Measurements from ENCODE around the gene TLDC2.
"Not testable (repeated sequence)": the region's sequence is repeated elsewhere in the genome, so short reads cannot be mapped to it uniquely, and the experiment has no call there.

The TLDC2 gene

GRCh38 chr20:36916199-36916598 is 40.3 kb downstream of the TLDC2 start:
- DNase-seq: no peak

- no peak for DNase-seq
Observed at GRCh38 chr20:36917240-36917639, 41.3 kb downstream of the TLDC2 start.

GRCh38 chr20:36917943-36918342 is 42.0 kb downstream of the TLDC2 start:
- DNase-seq: no peak

- DNase-seq: peak in 3 of 6 experiments; percentile 37 to 69 (median 67)
Observed at GRCh38 chr20:36919715-36920333, 43.9 kb downstream of the TLDC2 start.

- no peak for DNase-seq
Observed at GRCh38 chr20:36920334-36920730, 44.4 kb downstream of the TLDC2 start.

GRCh38 chr20:36924167-36925045 is 48.5 kb downstream of the TLDC2 start:
- no peak for DNase-seq

GRCh38 chr20:36925234-36925633 is 49.3 kb downstream of the TLDC2 start:
- DNase-seq: no peak

GRCh38 chr20:36926653-36927200 is 50.8 kb downstream of the TLDC2 start:
- DNase-seq: no peak

- DNase-seq: no peak
Observed at GRCh38 chr20:36927704-36928103, 51.8 kb downstream of the TLDC2 start.

- DNase-seq: no peak
Observed at GRCh38 chr20:36929290-36929689, 53.4 kb downstream of the TLDC2 start.

- DNase-seq: no peak
Observed at GRCh38 chr20:36929691-36930090, 53.8 kb downstream of the TLDC2 start.

- DNase-seq: not testable (repeated sequence)
Observed at GRCh38 chr20:36932067-36932466, 56.1 kb downstream of the TLDC2 start.

- no peak for DNase-seq
Observed at GRCh38 chr20:36932476-36933426, 56.8 kb downstream of the TLDC2 start.

- not testable (repeated sequence) for DNase-seq
Observed at GRCh38 chr20:36933571-36933970, 57.6 kb downstream of the TLDC2 start.

- no peak for DNase-seq
Observed at GRCh38 chr20:36936341-36936740, 60.4 kb downstream of the TLDC2 start.

GRCh38 chr20:36936761-36937401 is 60.9 kb downstream of the TLDC2 start:
- not testable (repeated sequence) for DNase-seq

- no peak for DNase-seq
Observed at GRCh38 chr20:36937402-36937770, 61.4 kb downstream of the TLDC2 start.

GRCh38 chr20:36941401-36941835 is 65.5 kb downstream of the TLDC2 start:
- no peak for DNase-seq

All from stimulated activated naive CD4-positive, alpha-beta T cell (primary cell).